DMS 273 (cell line): ENCODE measurements around the gene ADIPOR2.

Experiments
- DNase-seq: peaks from one replicate; lab custom pipeline; 2025; ENCODE audit not compliant: unreplicated experiment; lab: John Stamatoyannopoulos, UW

The ADIPOR2 gene

GRCh38 chr12:1690578-1691122 lies at the start of gene ADIPOR2:
Gene ADIPOR2 (plus strand): TSS chr12:1691070. CDS start chr12:1754344, 63,274 bp downstream.
- DNase-seq = peak; percentile 97

- no peak for DNase-seq
Measured at GRCh38 chr12:1642513-1642912, 48.4 kb upstream of the ADIPOR2 start.

GRCh38 chr12:1643043-1643442 lies 47.8 kb upstream of the ADIPOR2 start:
- no peak for DNase-seq

DNA sequence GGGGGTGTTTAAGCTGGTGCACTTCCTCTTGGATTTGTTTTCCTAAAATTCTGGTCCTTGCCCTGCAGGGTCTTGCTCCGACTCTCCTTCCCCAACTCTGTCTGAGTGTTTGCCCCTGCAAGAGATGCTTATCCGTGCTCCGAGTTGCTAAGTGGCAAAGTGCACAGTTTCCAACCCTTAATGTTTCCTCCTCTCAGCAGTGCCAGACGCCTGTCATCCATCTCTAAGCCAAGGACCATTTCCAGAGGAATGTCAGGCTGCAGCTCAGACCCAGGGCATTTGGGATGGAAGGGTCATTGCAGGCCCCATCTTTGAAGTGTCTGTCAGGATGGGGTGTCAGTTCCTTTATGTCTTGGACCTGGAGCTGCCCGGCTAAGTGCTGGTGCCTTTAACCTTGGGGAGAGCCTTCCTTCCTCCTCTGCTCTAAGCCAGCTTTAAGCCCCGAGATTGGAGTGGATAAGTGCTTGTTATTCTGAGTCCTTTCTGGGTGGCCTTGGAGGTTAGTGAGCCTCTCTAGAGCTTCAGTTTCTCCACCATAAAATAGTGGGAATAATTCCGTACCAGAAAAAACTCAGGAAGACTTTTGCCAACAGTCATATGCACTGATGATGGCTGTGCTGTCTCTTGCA lies 46.9 kb upstream of the ADIPOR2 start:
- DNase-seq = peak; percentile 43

GRCh38 chr12:1644534-1645438 lies 46.1 kb upstream of the ADIPOR2 start:
- peak; percentile 92 for DNase-seq

DNA sequence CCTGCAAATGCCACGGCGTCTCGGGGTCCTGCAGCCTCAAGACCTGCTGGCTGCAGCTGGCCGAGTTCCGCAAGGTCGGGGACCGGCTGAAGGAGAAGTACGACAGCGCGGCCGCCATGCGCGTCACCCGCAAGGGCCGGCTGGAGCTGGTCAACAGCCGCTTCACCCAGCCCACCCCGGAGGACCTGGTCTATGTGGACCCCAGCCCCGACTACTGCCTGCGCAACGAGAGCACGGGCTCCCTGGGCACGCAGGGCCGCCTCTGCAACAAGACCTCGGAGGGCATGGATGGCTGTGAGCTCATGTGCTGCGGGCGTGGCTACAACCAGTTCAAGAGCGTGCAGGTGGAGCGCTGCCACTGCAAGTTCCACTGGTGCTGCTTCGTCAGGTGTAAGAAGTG lies 45.1 kb upstream of the ADIPOR2 start:
- DNase-seq = no peak

GRCh38 chr12:1646569-1647284 lies 44.1 kb upstream of the ADIPOR2 start:
- DNase-seq = no peak

DNA sequence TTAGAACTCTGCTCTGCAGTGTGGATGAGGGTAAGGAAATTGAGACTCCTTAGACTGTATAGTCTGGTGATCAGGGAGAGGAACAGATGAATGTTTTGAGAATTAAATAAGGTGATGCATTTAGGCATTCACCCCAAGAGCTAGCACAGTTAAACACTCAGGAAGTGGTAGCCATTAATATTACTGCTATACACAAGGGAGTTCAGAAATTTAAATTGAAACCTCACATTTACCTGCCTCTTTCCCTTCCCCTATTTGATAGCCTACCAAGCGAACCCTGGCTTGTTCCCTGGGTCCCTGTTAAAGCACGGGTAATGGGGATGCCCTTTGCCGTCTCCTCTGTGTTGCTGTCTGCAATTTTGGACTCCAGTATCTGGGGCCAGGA lies 43.6 kb upstream of the ADIPOR2 start:
- DNase-seq = no peak

GRCh38 chr12:1650260-1650977 lies 40.5 kb upstream of the ADIPOR2 start:
- DNase-seq = no peak

DNA sequence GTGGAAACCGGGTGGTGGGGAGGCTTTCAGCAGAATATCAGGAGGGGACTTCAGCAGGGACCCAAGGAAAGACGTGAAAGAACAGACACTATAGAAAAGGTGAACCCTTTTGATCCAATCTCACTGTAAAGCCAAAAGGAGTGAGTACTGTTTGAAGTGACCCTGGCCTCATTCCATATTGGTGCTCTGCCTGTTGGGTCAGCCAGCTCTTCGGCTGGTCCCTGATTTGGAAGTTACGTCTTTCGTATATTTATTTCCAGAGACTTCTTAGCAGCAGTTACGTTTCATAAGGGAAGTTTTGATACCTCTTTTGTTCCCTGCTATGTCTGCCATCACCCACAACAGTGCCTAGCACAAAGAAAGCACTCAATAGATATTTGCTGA lies 39.9 kb upstream of the ADIPOR2 start:
- DNase-seq = no peak

- DNase-seq = no peak
Measured at GRCh38 chr12:1651946-1652345, 38.9 kb upstream of the ADIPOR2 start.

DNA sequence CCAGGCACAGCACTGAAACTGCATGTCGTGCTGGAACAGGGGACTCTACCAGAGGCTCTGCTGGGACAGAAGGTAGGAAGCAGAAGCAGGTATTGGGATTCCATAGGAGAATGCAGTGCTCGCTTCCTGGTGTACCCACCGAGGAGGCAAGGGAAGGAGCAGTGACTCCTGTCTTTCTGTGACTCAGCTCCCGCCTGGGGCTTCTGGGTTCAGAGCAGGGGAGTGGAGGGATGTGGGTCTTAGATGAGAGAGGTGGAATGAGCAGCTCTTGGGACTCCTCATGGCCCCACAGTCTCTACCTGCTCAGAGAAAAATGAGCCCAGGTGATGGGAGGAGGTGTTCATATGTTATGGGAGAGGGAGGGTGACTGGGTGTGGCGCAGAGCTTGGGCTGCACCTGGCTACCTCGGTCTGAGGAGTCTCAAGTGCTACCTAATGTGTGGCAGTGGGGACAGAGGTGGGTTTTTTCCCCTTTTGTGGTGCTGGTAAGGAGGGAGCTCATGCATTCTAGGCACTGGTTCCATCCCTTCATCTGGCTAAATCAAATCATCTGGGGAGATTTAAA lies 35.6 kb upstream of the ADIPOR2 start:
- no peak for DNase-seq

GRCh38 chr12:1656902-1657301 lies 34.0 kb upstream of the ADIPOR2 start:
- DNase-seq = no peak

DNA sequence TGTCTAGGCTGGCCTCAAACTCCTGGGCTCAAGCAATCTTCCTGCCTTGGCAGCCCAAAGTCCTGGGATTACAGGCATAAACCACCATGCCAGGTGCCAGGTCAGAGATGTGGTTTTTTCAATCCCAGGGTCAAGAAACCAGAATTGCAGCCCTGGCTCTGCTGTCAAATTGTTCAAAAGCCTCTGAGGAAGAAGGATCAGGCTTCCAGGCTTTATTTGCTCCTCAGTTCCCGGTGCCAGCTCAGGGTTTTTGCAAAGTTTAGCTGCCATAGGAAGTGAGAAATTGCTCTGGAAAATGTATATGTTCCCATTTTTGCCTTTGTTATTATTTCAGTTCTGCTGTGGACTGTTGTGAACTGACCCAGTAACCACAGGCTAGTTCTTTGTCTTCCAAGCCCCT lies 33.2 kb upstream of the ADIPOR2 start:
- DNase-seq = no peak

- DNase-seq = no peak
Measured at GRCh38 chr12:1660304-1661187, 30.3 kb upstream of the ADIPOR2 start.

- DNase-seq = peak; percentile 93
Measured at GRCh38 chr12:1661553-1662335, 29.1 kb upstream of the ADIPOR2 start.

DNA sequence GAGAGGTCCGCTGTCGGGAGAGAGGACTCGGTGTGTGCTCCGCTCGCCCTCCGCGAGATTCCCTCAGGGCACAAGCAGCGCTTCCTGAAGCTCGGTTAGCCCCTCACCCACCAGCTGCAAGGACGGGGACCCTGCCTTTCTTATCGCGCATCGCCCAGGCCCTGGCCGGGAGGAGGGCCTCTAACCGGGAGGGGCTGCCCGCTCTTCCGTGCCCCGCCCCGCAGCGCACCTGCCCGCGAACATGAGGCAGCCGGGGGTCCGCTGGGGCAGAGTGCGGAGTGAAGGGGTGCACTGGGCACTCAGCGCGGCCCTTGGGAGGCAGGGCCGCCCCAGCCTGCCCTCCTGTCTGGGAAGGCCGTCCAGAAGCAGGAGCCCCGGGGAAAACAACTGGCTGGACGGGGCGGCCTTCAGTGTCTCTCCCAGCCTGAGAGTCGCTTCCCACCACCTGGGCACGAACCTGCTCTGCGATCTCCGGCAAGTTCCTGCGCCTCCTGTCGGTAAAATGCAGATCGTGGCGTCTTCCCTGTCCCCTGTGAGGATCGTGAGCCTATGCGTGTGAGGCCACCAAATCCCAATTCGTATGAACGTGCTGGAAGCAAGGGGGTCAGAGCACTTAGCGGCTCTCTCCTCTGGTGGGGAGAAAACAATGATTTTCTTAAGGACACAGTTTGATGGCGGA lies 28.0 kb upstream of the ADIPOR2 start:
- no peak for DNase-seq

DNA sequence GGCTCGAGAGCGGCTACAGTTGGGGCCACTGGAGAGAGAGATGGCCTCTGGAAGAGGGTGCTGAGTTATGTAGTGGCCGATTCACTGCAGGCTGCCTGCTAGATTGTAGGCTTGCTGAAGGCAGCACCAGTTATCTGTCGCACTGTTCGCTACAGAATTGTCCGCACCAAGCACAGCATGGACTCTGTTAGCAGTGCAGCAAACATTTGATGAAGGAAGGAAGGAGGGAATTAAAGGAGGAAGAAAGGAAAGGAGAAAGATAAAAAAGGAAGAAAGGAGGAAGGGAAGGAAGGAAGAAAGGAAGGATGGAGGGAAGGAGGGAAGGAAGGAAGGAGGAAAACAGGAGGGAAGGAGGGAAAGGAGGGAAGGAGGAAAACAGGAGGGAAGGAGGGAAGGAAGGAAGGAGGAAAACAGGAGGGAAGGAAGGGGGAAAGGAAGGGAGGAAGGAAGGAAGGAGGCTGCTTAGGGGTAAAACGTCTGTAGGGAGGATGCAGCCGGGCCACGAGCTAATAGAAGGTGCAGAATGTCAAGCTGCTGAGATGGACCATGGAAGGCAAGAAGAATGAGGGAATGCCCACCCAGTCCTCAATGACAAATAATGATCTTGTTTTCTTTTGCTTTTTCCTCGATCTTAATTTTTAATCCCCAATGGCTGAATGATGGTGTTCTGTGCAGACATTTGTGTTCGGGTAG lies 27.3 kb upstream of the ADIPOR2 start:
- no peak for DNase-seq
